Suprapubic skin (tissue), 3 donors: ENCODE measurements around the gene SNCG.

ENCODE experiments used
- CTCF ChIP-seq, 2 donors: fragments of 200-600 bp in 1 of 2; fragments of 450-650 bp in 1 of 2; sonication (generic) in 1 of 2; IDR thresholded peaks; one replicate each; pipeline ENCODE4 v1.5.1; 2016 to 2019; ENCODE audit warnings: antibody characterized with exemption in 2 of 2, mild to moderate bottlenecking in 1 of 2, moderate library complexity in 1 of 2
- EP300 ChIP-seq: sonication (generic); formaldehyde crosslinking; IDR thresholded peaks from one replicate; pipeline ENCODE4 v1.6.1; 2017; ENCODE audit warnings: antibody characterized with exemption
- POLR2A ChIP-seq, 2 donors: fragments of 450-650 bp; IDR thresholded peaks; one replicate each; pipeline ENCODE4 v1.6.1; 2017; ENCODE audit warnings: antibody characterized with exemption in 2 of 2, mild to moderate bottlenecking in 2 of 2, moderate library complexity in 2 of 2

GRCh38 chr10:86938260-86938659 lies 20.1 kb upstream of the SNCG start:
- TF ChIP-seq EP300 (no peak), CTCF (IDR thresholded peaks at IDR 0.05) (no peak), POLR2A (IDR thresholded peaks at IDR 0.05) (no peak)
